HG03108 (cell line): Measurements from ENCODE around the gene SMAD7.

ENCODE experiments used
- ATAC-seq: cut with Tn5 transposase; IDR thresholded peaks from one replicate; pipeline ENCODE4 v1.9.1; 2021; ENCODE audit warnings: moderate library complexity; ENCODE audit not compliant: unreplicated experiment

The SMAD7 gene

GRCh38 chr18:48950536-48951447, at the start of gene SMAD7:
Gene SMAD7 (minus strand): TSS chr18:48950965. CDS start chr18:48950424, 541 bp downstream.
- no peak for ATAC-seq

GRCh38 chr18:48999569-48999968, 48.8 kb upstream of the SMAD7 start:
- ATAC-seq: no peak

- ATAC-seq: no peak
Measured at GRCh38 chr18:48997985-48998831, 47.4 kb upstream of the SMAD7 start.

GRCh38 chr18:48997681-48997984, 46.9 kb upstream of the SMAD7 start:
- no peak for ATAC-seq

- no peak for ATAC-seq
Measured at GRCh38 chr18:48996901-48997463, 46.2 kb upstream of the SMAD7 start.

- ATAC-seq: no peak
Measured at GRCh38 chr18:48996041-48996440, 45.3 kb upstream of the SMAD7 start.

GRCh38 chr18:48994926-48995835, 44.4 kb upstream of the SMAD7 start:
- ATAC-seq: no peak

- ATAC-seq: no peak
Measured at GRCh38 chr18:48994044-48994651, 43.4 kb upstream of the SMAD7 start.

- no peak for ATAC-seq
Measured at GRCh38 chr18:48993586-48993985, 42.8 kb upstream of the SMAD7 start.

GRCh38 chr18:48992791-48993555, 42.2 kb upstream of the SMAD7 start:
- peak; percentile 70 for ATAC-seq

- ATAC-seq: no peak
Measured at GRCh38 chr18:48992133-48992532, 41.4 kb upstream of the SMAD7 start.

GRCh38 chr18:48991676-48992075, 40.9 kb upstream of the SMAD7 start:
- no peak for ATAC-seq

- no peak for ATAC-seq
Measured at GRCh38 chr18:48991319-48991660, 40.5 kb upstream of the SMAD7 start.

- ATAC-seq: no peak
Measured at GRCh38 chr18:48990481-48991318, 39.9 kb upstream of the SMAD7 start.

GRCh38 chr18:48989304-48990303, 38.8 kb upstream of the SMAD7 start:
- ATAC-seq: no peak

- no peak for ATAC-seq
Measured at GRCh38 chr18:48988508-48989303, 37.9 kb upstream of the SMAD7 start.

- no peak for ATAC-seq
Measured at GRCh38 chr18:48987821-48988220, 37.1 kb upstream of the SMAD7 start.
